ENCODE data around the gene CST4.
"Not testable (repeated sequence)": the region's sequence is repeated elsewhere in the genome, so short reads cannot be mapped to it uniquely, and the experiment has no call there.

CST4 gene

DNA sequence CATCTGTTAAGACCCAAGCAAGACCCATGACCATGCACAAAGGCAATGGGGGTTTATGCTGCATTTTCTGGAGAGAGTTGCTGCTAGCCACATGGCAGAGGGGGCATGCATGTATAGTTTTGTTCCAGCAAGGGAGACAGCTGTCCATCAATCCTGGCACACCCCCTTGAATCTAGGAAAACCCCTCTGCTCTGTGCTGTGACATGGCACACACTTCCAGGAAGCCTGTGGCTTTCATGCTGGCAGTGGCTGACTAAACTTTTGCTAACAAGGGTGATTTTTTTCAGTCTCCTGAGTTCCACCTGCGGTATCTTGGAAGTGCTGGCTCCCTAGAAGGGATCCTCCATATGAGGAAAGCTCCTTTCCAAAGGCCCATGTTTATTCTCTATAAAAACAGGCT is 9.1 kb upstream of the CST4 start:
- TF ChIP-seq, protein P1, sequence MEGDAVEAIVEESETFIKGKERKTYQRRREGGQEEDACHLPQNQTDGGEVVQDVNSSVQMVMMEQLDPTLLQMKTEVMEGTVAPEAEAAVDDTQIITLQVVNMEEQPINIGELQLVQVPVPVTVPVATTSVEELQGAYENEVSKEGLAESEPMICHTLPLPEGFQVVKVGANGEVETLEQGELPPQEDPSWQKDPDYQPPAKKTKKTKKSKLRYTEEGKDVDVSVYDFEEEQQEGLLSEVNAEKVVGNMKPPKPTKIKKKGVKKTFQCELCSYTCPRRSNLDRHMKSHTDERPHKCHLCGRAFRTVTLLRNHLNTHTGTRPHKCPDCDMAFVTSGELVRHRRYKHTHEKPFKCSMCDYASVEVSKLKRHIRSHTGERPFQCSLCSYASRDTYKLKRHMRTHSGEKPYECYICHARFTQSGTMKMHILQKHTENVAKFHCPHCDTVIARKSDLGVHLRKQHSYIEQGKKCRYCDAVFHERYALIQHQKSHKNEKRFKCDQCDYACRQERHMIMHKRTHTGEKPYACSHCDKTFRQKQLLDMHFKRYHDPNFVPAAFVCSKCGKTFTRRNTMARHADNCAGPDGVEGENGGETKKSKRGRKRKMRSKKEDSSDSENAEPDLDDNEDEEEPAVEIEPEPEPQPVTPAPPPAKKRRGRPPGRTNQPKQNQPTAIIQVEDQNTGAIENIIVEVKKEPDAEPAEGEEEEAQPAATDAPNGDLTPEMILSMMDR (IDR thresholded peaks at IDR 0.05; ENCODE audit: low read depth, low read length, poor library complexity, severe bottlenecking): no peak
- no peak for TF ChIP-seq EZH2phosphoT487 (IDR thresholded peaks at IDR 0.05; ENCODE audit: borderline replicate concordance, low read length)
- no peak overlapping the region for H3K27ac ChIP-seq (ENCODE audit: low read depth, low read length)
- H3K36me3 ChIP-seq (ENCODE audit: control insufficient read depth, low read length): no peaks in the 10 kb centered on the region
- H3K9me3 ChIP-seq (ENCODE audit: control insufficient read depth, insufficient read depth, low read length): no peaks in the 10 kb centered on the region
- H3K79me2 ChIP-seq (ENCODE audit: control insufficient read depth, low read length): no peaks in the 10 kb centered on the region
- H3K27me3 ChIP-seq (ENCODE audit: control insufficient read depth, low read length): no peaks in the 10 kb centered on the region
- no peak overlapping the region for H3K4me3 ChIP-seq (ENCODE audit: low read length)
- H3K9me2 ChIP-seq (replicated peaks; ENCODE audit: control insufficient read depth, low read length): no peaks in the 10 kb centered on the region
- H4K20me1 ChIP-seq (ENCODE audit: control insufficient read depth, insufficient read depth, low read depth, low read length): no peaks in the 10 kb centered on the region
- no peak overlapping the region for H3K4me2 ChIP-seq (ENCODE audit: low read length)
- H3K4me1 ChIP-seq (ENCODE audit: control insufficient read depth, low read length): no peaks in the 10 kb centered on the region
- H3F3A ChIP-seq (ENCODE audit: control insufficient read depth, insufficient read depth): no peaks in the 10 kb centered on the region

- not testable (repeated sequence) for H3K27me3 ChIP-seq (ENCODE audit: control insufficient read depth, low read length); H3K36me3 ChIP-seq (ENCODE audit: control insufficient read depth, low read length); H3F3A ChIP-seq (ENCODE audit: control insufficient read depth, insufficient read depth); H3K4me2 ChIP-seq (ENCODE audit: low read length); H3K79me2 ChIP-seq (ENCODE audit: control insufficient read depth, low read length); H3K9me3 ChIP-seq (ENCODE audit: control insufficient read depth, insufficient read depth, low read length); H3K4me3 ChIP-seq (ENCODE audit: low read length); H3K27ac ChIP-seq (ENCODE audit: low read depth, low read length); H3K9me2 ChIP-seq (replicated peaks; ENCODE audit: control insufficient read depth, low read length); H4K20me1 ChIP-seq (ENCODE audit: control insufficient read depth, insufficient read depth, low read depth, low read length); H3K4me1 ChIP-seq (ENCODE audit: control insufficient read depth, low read length)
Observed at GRCh38 chr20:23695068-23695395, 6.2 kb upstream of the CST4 start.

GRCh38 chr20:23694178-23695067 is 5.6 kb upstream of the CST4 start:
- H3K36me3 ChIP-seq (ENCODE audit: control insufficient read depth, low read length); H3K27ac ChIP-seq (ENCODE audit: low read depth, low read length); H3K27me3 ChIP-seq (ENCODE audit: control insufficient read depth, low read length); H4K20me1 ChIP-seq (ENCODE audit: control insufficient read depth, insufficient read depth, low read depth, low read length); H3K4me3 ChIP-seq (ENCODE audit: low read length); H3K4me2 ChIP-seq (ENCODE audit: low read length); H3K79me2 ChIP-seq (ENCODE audit: control insufficient read depth, low read length); H3K9me2 ChIP-seq (replicated peaks; ENCODE audit: control insufficient read depth, low read length); H3F3A ChIP-seq (ENCODE audit: control insufficient read depth, insufficient read depth); H3K4me1 ChIP-seq (ENCODE audit: control insufficient read depth, low read length); H3K9me3 ChIP-seq (ENCODE audit: control insufficient read depth, insufficient read depth, low read length): not testable (repeated sequence)

DNA sequence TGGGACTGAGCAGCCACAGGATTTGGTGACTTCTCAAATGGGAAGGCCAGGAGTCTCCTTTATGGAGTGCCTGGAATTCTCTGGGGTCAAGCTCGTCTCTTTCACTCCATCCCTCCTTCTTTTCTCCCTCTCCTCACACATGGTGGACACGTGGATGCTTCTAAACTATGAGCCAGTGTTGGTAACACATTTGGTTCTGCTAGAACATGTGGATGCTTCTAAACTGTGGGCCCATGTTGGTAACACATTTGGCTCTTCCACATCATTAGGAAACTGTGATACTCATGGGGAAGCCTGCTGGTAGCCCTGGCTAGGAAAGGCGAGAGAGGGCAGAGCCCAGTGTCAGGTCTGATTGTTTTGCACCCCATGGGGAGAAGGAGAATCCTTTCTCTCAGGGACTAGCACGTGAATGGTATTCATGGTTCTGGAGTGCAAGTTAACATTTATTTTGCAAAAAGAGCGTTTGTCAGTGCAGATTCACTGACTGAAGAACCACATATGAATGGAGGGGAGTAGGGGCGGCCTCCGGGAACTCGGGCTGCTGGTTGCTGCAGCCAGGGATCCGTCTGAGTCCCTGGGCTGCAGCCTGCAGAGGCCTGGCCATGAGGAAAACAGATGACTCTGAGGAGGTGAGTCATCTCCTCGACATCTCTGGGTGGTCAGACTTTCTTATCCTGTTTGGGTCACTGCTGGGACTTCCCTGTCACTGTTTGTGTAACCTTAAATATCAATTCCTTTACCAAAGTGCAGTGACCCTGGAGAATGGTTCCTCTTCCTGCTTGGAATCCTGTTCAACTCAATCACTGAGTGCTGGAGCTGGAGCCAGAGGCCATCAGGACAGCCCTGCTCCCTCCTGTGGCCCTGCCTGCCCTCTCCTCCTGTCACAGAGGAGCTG is 4.1 kb upstream of the CST4 start:
- H3K36me3 ChIP-seq (ENCODE audit: control insufficient read depth, low read length); H3K27me3 ChIP-seq (ENCODE audit: control insufficient read depth, low read length); H3K27ac ChIP-seq (ENCODE audit: low read depth, low read length); H3F3A ChIP-seq (ENCODE audit: control insufficient read depth, insufficient read depth); H3K9me2 ChIP-seq (replicated peaks; ENCODE audit: control insufficient read depth, low read length); H3K4me2 ChIP-seq (ENCODE audit: low read length); H3K79me2 ChIP-seq (ENCODE audit: control insufficient read depth, low read length); H3K4me1 ChIP-seq (ENCODE audit: control insufficient read depth, low read length); H3K4me3 ChIP-seq (ENCODE audit: low read length); H4K20me1 ChIP-seq (ENCODE audit: control insufficient read depth, insufficient read depth, low read depth, low read length); H3K9me3 ChIP-seq (ENCODE audit: control insufficient read depth, insufficient read depth, low read length): not testable (repeated sequence)
